Fibroblast of villous mesenchyme (primary cell): ENCODE data around the gene SFSWAP. TPM values are rescaled to one million over a fixed set of nuclear protein-coding genes. Genes with fewer than 3 reads are reported as not detected.
"Not testable (repeated sequence)": the region's sequence is repeated elsewhere in the genome, so short reads cannot be mapped to it uniquely, and the experiment has no call there.

ENCODE experiments used
- DNase-seq: peaks from one replicate; pipeline ENCODE4 v3.0.0-alpha.2; 2010; ENCODE audit warnings: low read depth
- H3K4me3 ChIP-seq: 2 replicates; pipeline ENCODE4 v1.5.1; 2011; ENCODE audit warnings: low read depth, mild to moderate bottlenecking, low read length
- total RNA-seq: library from RNA; depleted of rRNA; stranded (reverse); fragments of >200 nt; gene quantifications from 2 replicates; pipeline ENCODE4 v1.2.3, GENCODE V29; 2012
- TF ChIP-seq, protein P1 (sequence below): IDR thresholded peaks from 2 replicates; pipeline ENCODE4 v1.5.1; 2012; ENCODE audit warnings: low read depth, mild to moderate bottlenecking, low read length; ENCODE audit not compliant: insufficient read depth

The SFSWAP gene
- total RNA-seq, 1 donor, result 28.5 TPM

DNA sequence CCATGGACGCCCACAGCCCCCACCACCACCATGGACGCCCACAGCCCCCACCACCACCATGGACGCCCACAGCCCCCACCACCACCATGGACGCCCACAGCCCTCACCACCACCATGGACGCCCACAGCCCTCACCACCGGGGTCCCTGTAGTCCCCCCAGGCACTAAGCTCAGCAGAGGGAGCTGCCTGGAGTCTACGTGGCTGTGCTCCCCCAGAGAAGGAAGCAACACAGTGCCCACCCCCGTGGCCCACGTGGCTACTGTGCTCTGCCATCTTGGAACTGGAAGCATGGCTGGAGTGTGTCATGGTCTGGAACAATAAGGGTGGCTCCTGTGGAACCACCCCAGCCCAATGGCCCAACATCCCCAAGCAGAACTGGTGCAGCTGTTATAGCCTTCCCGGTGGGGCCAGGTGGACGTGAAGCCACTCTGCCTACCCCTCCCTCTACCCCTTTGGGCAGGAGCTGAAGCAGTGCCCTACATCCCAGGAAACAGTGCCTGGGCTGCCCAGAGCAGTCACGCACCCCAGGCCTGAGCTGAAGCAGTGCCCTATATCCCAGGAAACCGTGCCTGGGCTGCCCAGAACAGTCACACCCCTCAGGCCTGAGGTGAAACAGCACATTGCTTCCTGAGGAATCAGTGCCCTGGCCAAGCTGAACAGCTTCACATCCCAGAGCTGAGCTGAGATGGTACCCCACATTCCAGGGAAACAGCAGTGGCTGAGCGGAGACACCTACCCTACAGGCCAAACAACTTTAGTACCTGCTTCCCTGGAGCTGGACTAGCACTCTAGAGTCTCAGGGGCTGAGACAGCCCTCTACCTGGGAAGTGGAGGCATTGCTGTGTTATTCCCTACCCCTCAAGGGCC lies 9.0 kb upstream of the SFSWAP start:
- TF ChIP-seq, protein P1, sequence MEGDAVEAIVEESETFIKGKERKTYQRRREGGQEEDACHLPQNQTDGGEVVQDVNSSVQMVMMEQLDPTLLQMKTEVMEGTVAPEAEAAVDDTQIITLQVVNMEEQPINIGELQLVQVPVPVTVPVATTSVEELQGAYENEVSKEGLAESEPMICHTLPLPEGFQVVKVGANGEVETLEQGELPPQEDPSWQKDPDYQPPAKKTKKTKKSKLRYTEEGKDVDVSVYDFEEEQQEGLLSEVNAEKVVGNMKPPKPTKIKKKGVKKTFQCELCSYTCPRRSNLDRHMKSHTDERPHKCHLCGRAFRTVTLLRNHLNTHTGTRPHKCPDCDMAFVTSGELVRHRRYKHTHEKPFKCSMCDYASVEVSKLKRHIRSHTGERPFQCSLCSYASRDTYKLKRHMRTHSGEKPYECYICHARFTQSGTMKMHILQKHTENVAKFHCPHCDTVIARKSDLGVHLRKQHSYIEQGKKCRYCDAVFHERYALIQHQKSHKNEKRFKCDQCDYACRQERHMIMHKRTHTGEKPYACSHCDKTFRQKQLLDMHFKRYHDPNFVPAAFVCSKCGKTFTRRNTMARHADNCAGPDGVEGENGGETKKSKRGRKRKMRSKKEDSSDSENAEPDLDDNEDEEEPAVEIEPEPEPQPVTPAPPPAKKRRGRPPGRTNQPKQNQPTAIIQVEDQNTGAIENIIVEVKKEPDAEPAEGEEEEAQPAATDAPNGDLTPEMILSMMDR, result no peak
- no peak overlapping the region for H3K4me3 ChIP-seq
- DNase-seq, result no peak

DNA sequence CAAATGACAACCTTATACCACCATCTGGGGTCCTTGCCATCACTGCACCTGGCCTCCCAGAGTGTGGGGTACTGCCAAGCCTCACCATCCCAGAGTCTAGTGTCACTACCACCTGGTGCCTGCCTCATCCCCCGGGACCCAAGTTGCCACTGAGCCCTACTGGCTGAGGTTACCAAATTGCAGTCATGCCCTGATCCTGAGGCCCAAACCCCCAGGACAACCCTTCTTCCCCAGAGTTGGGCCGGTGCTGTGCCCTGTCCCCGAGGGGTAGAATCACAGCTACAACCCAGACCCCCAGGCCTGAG lies 8.4 kb upstream of the SFSWAP start:
- no peak overlapping the region for H3K4me3 ChIP-seq
- no peak for DNase-seq
- TF ChIP-seq, protein P1, result no peak

DNA sequence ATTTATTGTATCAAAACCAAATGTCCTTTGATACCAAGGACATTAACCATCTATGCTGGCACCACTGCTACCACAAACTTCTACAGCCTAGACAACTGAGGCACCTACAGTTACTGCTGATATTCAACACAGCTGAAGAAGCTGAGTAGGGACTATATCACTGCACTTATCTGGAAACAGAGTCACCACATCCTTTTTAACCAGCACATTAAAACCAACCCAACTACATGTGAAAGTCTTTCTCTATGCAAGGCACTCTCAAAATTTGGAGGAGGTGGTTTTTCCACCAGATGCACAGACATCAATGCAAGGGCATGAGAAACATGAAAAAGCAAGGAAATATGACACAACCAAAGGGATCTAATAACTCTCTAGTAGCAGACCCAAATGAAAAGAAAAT lies 7.7 kb upstream of the SFSWAP start:
- TF ChIP-seq, protein P1, result no peak
- no peak for DNase-seq
- no peak overlapping the region for H3K4me3 ChIP-seq

DNA sequence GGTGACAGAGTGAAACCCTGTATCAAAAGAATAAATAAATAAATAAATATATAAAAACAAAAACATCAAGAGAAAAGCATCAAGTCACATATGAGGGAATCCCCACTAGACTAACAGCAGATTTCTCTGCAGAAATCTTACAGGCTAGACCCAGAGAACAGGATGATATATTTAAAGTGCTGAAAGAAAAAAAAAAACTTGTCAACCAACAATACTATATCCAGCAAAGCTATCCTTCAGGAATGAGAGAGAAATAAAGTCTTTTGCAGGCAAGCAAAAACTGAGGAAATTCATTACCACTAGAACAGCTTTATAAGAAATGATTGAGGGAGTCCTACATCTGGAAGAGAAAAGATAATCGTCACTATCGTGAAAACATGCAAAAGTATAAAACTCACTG lies 6.4 kb upstream of the SFSWAP start:
- DNase-seq, result no peak
- no peak overlapping the region for H3K4me3 ChIP-seq
- TF ChIP-seq, protein P1, result no peak

DNA sequence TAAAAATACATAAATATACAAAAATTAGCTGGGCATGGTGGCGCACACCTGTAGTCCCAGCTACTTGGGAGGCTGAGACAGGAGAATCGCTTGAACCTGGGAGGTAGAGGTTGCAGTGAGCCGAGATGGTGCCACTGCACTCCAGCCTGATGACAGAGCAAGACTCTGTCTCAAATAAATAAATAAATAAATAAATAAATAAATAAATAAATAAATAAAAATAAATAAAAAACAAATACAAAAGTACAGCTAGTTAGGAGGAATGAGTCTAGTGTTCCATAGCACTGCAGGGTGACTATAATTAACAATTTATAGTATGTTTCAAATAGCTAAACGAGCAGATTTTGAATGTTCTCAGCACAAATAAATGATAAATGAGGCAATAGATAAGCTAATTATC lies 4.2 kb upstream of the SFSWAP start:
- not testable (repeated sequence) for H3K4me3 ChIP-seq, DNase-seq

DNA sequence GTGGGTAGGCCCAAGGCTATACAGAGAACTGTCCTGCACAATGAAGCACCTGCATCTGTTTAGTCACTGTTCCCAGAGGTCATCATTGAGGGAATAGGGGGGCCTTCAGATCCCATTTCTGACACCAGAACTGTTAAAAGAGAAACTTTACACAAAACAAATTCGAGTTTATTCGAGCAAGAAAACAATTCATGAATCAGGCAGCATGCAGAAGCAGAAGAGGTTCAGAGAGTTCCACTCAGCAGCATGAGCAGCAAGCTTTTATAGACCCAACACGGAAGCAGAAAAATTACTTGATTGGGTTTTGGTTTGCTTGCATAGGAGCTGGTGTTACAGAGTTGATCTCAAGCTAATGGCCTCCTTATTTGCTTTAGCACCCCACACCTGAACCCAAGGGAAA lies 1.7 kb upstream of the SFSWAP start:
- H3K4me3 ChIP-seq, result no peak overlapping the region
- TF ChIP-seq, protein P1, result no peak
- no peak for DNase-seq

DNA sequence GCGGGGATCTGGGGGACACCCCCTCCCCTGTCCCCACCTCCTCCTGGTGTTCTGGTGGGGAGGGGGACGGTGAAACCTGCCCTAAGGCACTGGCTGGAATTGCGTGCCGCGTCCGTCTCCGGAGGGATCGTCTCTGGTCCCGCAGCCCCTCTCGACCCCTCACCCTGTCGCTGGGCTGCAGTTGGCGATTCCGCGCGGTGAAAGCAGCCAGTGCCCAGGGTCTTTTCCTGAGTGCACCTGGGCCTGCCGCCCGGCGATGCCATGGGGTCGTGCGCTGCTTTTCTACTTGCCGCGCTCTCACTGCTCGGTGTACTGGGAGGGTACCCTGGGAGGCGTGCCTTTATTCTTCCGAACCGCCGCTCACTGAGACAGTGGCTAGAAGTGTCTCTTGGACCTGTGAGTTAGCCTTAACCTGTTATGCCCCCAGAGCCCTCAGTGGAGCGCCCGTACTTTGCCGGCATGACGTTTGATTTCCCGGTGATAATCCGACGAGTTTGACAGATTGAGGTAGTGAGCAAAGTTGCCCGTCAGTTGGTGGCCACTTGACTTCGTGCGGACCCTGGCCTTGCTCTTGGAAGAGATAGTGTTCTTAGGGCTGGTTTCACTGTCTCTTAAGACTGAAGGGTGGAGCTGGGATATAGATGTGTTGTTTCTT lies 788 bp downstream of the SFSWAP start:
- H3K4me3 ChIP-seq, result peak overlapping the region; percentile 99
- TF ChIP-seq, protein P1, result no peak
- no peak for DNase-seq
